PC-9 (cell line): Measurements from ENCODE around the gene DPP9. TPM values are rescaled to one million over a fixed set of nuclear protein-coding genes. Genes with fewer than 3 reads are reported as not detected.

Source experiments
- BruUV-seq: library from RNA; stranded (reverse); fragments of 400-500 nt; replicated peaks from 2 replicates; lab custom pipeline; 2021; lab: Mats Ljungman, UMichigan
- CTCF ChIA-PET: fragments of 300-600 bp; sonication (Branson Sonifier 250); formaldehyde crosslinking; loops from one replicate; lab custom pipeline; 2022; ENCODE audit warnings: antibody characterized with exemption; lab: Charles Lee
- POLR2A ChIA-PET: fragments of 300-600 bp; sonication (Branson Sonifier 250); formaldehyde crosslinking; loops from one replicate; lab custom pipeline; 2022; ENCODE audit warnings: antibody characterized with exemption; ENCODE audit not compliant: unreplicated experiment; lab: Charles Lee
- DNase-seq, 2 experiments: peaks; one replicate each; pipeline versions ENCODE4 v3.0.0 to v3.0.0-alpha.2; 2015 to 2022; ENCODE audit warnings: mixed read lengths in 1 of 2
- H2AFZ ChIP-seq: fragments of 200-600 bp; sonication (generic); 2 replicates; pipeline ENCODE4 v1.8.1; 2017; ENCODE audit warnings: antibody characterized with exemption
- H3F3A ChIP-seq: fragments of 200-600 bp; sonication (generic); 2 replicates; pipeline ENCODE4 v1.8.1; 2017; ENCODE audit warnings: antibody characterized with exemption, mild to moderate bottlenecking, low read depth; ENCODE audit not compliant: insufficient read depth
- H3K27ac ChIP-seq: fragments of 200-600 bp; sonication (generic); 2 replicates; pipeline ENCODE4 v1.6.1; 2016; ENCODE audit warnings: mixed run types
- H3K27me3 ChIP-seq: fragments of 200-600 bp; sonication (generic); 2 replicates; pipeline ENCODE4 v1.6.1; 2016; ENCODE audit warnings: low read depth, mixed run types; ENCODE audit not compliant: insufficient read depth
- H3K36me3 ChIP-seq: fragments of 200-600 bp; sonication (generic); 2 replicates; pipeline ENCODE4 v1.6.1; 2016; ENCODE audit warnings: low read depth, mixed run types
- H3K4me1 ChIP-seq: fragments of 200-600 bp; sonication (generic); replicated peaks from 2 replicates; pipeline ENCODE4 v1.6.1; 2016; ENCODE audit warnings: mixed run types; ENCODE audit not compliant: insufficient read depth
- H3K4me2 ChIP-seq: fragments of 200-600 bp; sonication (generic); 2 replicates; pipeline ENCODE4 v1.6.1; 2017; ENCODE audit warnings: mixed run types
- H3K4me3 ChIP-seq: fragments of 200-600 bp; sonication (generic); 2 replicates; pipeline ENCODE4 v1.6.1; 2016; ENCODE audit warnings: mixed run types
- H3K79me2 ChIP-seq: fragments of 200-600 bp; sonication (generic); 2 replicates; pipeline ENCODE4 v1.6.1; 2017; ENCODE audit warnings: low read depth, mixed run types
- H3K9me2 ChIP-seq: fragments of 200-600 bp; sonication (generic); 2 replicates; pipeline ENCODE4 v1.8.1; 2017; ENCODE audit warnings: mild to moderate bottlenecking; ENCODE audit not compliant: insufficient read depth
- H3K9me3 ChIP-seq: fragments of 200-600 bp; sonication (generic); 2 replicates; pipeline ENCODE4 v1.8.1; 2016; ENCODE audit warnings: low read depth; ENCODE audit not compliant: insufficient read depth
- H4K20me1 ChIP-seq: fragments of 200-600 bp; sonication (generic); 2 replicates; pipeline ENCODE4 v1.8.1; 2017; ENCODE audit not compliant: insufficient read depth
- EZH2 ChIP-seq: fragments of 200-600 bp; sonication (generic); IDR thresholded peaks from 2 replicates; pipeline ENCODE4 v1.8.0; 2017; ENCODE audit warnings: antibody characterized with exemption, low read depth
- intact Hi-C: fragments of 100-400 bp; cut with micrococcal nuclease; formaldehyde crosslinking; loops from one replicate; pipeline ENCODE4 v1.10.0; 2022; ENCODE audit not compliant: unreplicated experiment
- total RNA-seq: library from RNA; stranded (reverse); gene quantifications from 2 replicates; pipeline ENCODE4 v1.2.3, GENCODE V29; 2021
- TF ChIP-seq, protein P1 (sequence below): fragments of 200-600 bp; sonication (generic); conservative IDR thresholded peaks from 2 replicates; pipeline ENCODE4 v1.6.1; 2017; ENCODE audit warnings: mixed run types, antibody characterized with exemption, mild to moderate bottlenecking, moderate library complexity

DPP9 gene
- total RNA-seq, 1 experiment from 2014 or later: 85.3 TPM

DNA sequence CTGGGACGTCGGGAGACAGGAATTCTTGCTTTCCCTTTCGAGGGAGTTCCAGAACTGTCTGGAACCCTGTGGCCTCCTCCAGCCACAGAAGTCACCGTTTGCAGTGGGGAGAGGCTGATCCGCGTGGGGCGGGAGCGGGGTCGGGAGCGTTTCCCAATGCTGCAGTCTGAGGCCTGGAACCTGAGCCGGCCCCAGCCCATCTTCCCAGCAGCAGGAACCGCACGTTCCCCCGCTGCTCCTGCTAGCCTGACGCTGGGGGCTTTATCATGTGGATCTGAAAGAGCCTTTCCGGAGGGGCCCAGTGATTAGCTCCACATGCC is 13.4 kb downstream of the DPP9 start:
- H3K27ac ChIP-seq: no peak overlapping the region
- POLR2A ChIA-PET: no interaction called here
- intact Hi-C loops: loop anchor here (10.0 kb wide), 1 partner anchor 205 kb away; no protein-coding TSS in a partner anchor
- no peaks in the 10 kb centered on the region for H3K9me3 ChIP-seq
- H3F3A ChIP-seq: no peaks in the 10 kb centered on the region
- no TSS peak for BruUV-seq
- H3K27me3 ChIP-seq: no peaks in the 10 kb centered on the region
- no peak overlapping the region for H2AFZ ChIP-seq
- H3K4me3 ChIP-seq: no peak overlapping the region
- TF ChIP-seq, protein P1, sequence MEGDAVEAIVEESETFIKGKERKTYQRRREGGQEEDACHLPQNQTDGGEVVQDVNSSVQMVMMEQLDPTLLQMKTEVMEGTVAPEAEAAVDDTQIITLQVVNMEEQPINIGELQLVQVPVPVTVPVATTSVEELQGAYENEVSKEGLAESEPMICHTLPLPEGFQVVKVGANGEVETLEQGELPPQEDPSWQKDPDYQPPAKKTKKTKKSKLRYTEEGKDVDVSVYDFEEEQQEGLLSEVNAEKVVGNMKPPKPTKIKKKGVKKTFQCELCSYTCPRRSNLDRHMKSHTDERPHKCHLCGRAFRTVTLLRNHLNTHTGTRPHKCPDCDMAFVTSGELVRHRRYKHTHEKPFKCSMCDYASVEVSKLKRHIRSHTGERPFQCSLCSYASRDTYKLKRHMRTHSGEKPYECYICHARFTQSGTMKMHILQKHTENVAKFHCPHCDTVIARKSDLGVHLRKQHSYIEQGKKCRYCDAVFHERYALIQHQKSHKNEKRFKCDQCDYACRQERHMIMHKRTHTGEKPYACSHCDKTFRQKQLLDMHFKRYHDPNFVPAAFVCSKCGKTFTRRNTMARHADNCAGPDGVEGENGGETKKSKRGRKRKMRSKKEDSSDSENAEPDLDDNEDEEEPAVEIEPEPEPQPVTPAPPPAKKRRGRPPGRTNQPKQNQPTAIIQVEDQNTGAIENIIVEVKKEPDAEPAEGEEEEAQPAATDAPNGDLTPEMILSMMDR: no peak
- TF ChIP-seq EZH2: no peak
- DNase-seq: no peak
- H3K36me3 ChIP-seq: no peaks in the 10 kb centered on the region
- no peaks in the 10 kb centered on the region for H3K9me2 ChIP-seq
- peaks cover 5% of the 10 kb centered on the region for H3K4me1 ChIP-seq
- no peaks in the 10 kb centered on the region for H4K20me1 ChIP-seq
- no peak overlapping the region for H3K4me2 ChIP-seq
- CTCF ChIA-PET: no interaction called here
- H3K79me2 ChIP-seq: no peaks in the 10 kb centered on the region

DNA sequence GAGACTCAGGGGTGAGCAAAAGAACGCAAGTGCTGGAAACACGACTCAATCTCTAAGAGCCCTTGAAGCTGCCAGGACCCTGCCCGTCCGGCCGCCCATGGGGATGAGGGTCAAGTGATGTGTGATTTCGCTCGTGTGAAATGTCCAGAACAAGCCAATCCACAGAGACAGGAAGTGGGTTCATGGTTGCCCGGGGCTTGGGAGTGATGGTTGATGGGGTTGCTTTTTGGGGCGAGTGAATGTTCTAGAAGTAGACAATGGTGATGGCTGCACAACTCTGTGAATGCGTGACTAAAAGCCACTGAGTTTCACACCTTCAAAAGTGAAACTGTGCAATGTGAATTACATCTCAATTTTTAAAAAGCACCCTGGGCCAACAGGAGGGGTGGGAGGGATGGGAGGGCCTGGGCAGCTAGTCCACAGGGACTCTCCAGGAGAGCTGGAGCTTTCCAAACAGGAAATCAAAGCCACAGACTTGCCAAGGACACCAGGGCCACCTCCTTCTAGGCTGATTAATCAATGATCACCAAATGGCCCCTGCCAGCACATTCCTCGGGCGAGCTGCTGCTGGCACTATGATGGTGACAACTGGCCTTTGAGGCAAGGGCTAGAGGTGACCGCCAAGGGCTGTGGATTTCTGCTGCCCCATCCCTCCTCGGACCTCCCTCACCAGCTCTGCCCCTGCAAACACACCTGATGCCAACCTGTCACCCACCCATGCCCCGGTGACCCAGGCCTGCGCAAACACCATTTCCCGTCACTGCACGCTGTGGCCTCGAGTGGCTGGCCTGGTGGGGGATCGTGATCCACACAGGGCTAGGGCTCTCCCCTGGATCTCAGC is 14.0 kb downstream of the DPP9 start:
- no peak overlapping the region for H3K4me3 ChIP-seq
- H3F3A ChIP-seq: no peaks in the 10 kb centered on the region
- no peaks in the 10 kb centered on the region for H3K36me3 ChIP-seq
- no TSS peak for BruUV-seq
- no peaks in the 10 kb centered on the region for H4K20me1 ChIP-seq
- no peaks in the 10 kb centered on the region for H3K79me2 ChIP-seq
- no peaks in the 10 kb centered on the region for H3K9me2 ChIP-seq
- ChIA-PET CTCF (no interaction called here), POLR2A (no interaction called here)
- H3K27me3 ChIP-seq: no peaks in the 10 kb centered on the region
- H3K27ac ChIP-seq: no peak overlapping the region
- TF ChIP-seq EZH2: no peak
- TF ChIP-seq, protein P1: no peak
- H2AFZ ChIP-seq: no peak overlapping the region
- intact Hi-C loops: loop anchor here (10.0 kb wide), 1 partner anchor 205 kb away; no protein-coding TSS in a partner anchor
- no peaks in the 10 kb centered on the region for H3K9me3 ChIP-seq
- H3K4me1 ChIP-seq: peaks cover 5% of the 10 kb centered on the region
- no peak overlapping the region for H3K4me2 ChIP-seq
- DNase-seq: no peak

DNA sequence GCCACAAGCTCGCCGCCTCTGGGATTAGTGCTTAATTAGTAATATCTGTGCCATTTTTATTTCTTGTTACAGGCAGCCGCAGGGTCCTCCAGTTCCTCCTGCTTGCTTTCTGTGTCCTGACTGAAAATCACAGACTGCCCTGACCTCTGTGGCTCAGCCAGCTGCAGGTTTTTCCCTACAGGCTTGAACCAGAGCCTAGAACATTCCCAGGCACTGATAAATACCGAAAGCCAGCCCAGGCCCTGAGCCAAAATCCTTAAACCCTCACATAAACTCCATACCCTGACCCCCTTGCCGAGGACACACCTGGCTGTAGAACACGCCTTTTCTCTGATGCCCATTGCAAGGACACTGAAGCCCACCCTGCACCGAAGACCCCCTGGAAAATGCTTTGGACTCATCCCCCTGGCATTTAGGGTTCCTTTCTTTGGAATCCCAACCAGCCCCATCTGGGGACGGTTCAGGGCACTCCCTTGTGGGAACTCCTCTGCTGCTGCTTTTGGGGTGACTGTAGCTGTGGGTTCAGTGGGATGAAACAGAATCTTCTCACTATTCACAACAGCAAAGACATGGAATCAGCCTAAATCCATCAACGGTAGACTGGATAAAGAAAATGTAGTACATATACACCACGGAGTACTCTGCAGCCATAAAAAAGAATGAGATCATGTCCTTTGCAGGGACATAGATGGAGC is 15.5 kb downstream of the DPP9 start:
- Histone ChIP-seq H3K9me3 (no peaks in the 10 kb centered on the region), H3K4me2 (no peak overlapping the region), H3K27me3 (no peaks in the 10 kb centered on the region), H3K79me2 (no peaks in the 10 kb centered on the region), H3K9me2 (no peaks in the 10 kb centered on the region), H3K36me3 (no peaks in the 10 kb centered on the region), H3K4me1 (peaks cover 2% of the 10 kb centered on the region), H2AFZ (no peak overlapping the region), H3K27ac (no peak overlapping the region), H3K4me3 (no peak overlapping the region), H3F3A (no peaks in the 10 kb centered on the region), H4K20me1 (no peaks in the 10 kb centered on the region)
- DNase-seq: no peak
- no TSS peak for BruUV-seq
- intact Hi-C loops: no loop called here
- TF ChIP-seq, protein P1: no peak
- TF ChIP-seq EZH2: no peak
- ChIA-PET CTCF (no interaction called here), POLR2A (no interaction called here)
